Iris pigment epithelial cell (primary cell): ENCODE data around the gene P3H1.
"Not testable (repeated sequence)": the region's sequence is repeated elsewhere in the genome, so short reads cannot be mapped to it uniquely, and the experiment has no call there.

Experiments
- DNase-seq: peaks from one replicate; pipeline ENCODE4 v3.0.0-alpha.2; 2011; ENCODE audit warnings: low read depth

Gene P3H1, protein sequence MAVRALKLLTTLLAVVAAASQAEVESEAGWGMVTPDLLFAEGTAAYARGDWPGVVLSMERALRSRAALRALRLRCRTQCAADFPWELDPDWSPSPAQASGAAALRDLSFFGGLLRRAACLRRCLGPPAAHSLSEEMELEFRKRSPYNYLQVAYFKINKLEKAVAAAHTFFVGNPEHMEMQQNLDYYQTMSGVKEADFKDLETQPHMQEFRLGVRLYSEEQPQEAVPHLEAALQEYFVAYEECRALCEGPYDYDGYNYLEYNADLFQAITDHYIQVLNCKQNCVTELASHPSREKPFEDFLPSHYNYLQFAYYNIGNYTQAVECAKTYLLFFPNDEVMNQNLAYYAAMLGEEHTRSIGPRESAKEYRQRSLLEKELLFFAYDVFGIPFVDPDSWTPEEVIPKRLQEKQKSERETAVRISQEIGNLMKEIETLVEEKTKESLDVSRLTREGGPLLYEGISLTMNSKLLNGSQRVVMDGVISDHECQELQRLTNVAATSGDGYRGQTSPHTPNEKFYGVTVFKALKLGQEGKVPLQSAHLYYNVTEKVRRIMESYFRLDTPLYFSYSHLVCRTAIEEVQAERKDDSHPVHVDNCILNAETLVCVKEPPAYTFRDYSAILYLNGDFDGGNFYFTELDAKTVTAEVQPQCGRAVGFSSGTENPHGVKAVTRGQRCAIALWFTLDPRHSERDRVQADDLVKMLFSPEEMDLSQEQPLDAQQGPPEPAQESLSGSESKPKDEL

DNA sequence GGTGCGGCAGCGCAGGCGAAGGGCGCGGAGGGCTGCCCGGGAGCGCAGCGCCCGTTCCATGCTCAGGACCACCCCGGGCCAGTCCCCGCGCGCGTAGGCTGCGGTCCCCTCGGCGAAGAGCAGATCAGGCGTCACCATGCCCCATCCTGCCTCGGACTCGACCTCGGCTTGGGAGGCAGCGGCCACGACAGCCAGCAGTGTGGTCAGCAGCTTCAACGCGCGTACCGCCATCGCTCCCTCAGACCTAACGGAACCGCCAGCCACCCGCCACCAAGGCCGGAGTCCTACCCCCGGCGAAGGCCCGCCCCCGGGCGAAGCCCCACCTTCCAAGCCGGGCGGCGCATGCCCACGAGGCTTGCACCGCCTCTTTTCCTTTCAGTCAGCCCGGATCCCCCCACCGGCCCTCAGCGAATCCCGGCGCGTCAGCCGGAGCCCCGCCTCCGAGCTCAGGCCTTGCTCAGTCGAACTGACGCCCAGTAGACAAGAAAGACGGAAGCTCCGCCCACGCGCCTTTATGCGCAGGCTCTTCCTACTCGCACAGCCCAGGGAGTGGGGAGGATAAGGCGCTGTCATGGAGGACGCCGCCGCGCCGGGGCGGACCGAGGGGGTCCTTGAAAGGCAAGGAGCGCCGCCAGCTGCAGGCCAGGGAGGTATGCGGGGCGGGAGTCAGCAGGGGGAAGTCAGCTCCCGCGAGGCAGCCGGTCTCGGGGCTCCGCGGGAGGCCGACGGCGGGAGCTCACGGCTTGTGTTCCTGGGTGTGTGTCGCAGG, at the start of gene P3H1, which contains the start of gene C1orf50:
Gene P3H1, minus strand, starts transcription at position 288 of the 769 bp plus-strand sequence. Its CDS starts 57 bp downstream, at position 231.
Gene C1orf50, plus strand, starts transcription at position 509 of the 769 bp plus-strand sequence. Its CDS starts 63 bp downstream, at position 572.
- DNase-seq: peak; percentile 99

- DNase-seq: peak; percentile 23
Measured at GRCh38 chr1:42815941-42816584, 49.2 kb upstream of the P3H1 start.

DNA sequence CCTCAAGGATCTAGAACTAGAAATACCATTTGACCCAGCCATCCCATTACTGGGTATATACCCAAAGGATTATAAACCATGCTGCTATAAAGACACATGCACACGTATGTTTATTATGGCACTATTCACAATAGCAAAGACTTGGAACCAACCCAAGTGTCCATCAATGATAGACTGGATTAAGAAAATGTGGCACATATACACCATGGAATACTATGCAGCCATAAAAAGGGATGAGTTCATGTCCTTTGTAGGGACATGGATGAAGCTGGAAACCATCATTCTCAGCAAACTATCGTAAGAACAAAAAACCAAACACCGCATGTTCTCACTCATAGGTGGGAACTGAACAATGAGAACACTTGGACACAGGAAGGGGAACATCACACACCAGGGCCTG, 48.0 kb upstream of the P3H1 start:
- DNase-seq: not testable (repeated sequence)

DNA sequence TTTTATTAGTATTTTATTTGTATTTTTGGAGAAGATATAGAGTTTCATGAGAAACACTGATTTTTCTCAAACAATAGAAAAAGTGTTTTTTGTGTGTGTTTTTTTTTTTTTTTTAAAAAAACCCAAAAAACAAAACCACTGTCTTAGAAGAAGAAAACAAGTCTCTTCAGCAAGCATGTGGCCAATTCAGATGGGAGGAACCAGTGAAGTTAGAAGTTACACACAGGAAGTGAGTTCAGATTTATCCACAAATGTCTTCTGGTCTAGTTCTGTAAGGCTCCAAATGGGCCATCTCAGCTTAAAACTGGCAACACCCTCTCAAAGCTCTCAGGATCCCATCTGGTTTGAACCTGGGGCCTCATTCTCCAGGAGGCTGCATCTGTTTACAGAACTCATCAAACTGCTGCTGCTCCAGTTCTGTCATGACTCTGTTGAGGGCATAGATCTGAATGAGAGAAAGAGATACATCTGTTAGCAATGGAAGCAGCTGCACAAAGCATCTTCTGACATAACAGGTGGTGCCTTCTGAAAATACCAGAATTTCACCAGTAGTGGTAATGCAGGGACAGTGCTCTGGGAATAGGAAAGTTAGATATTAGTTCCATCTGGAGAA, 40.3 kb upstream of the P3H1 start:
- no peak for DNase-seq

DNA sequence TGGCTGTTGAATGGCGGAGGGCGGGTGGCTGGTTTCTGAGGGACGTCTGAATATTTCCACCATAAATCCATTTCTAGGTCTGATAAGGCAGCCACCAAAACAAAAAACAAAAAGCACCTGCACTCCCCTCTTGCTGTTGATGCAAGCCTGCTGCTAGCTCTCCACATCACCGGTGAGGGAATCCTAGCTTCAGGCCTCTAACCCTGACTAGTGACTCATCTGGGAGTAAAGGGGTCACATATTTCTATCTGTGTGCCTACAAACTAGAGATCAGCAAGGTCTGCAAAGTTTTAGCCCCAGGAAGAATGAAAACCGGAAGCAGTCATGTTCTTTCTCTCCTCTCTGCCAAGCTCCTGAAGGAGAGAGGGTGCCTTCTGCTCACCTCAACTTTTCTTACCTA, 39.8 kb upstream of the P3H1 start:
- peak; percentile 24 for DNase-seq

- DNase-seq: no peak
Measured at GRCh38 chr1:42806171-42806570, 39.3 kb upstream of the P3H1 start.

DNA sequence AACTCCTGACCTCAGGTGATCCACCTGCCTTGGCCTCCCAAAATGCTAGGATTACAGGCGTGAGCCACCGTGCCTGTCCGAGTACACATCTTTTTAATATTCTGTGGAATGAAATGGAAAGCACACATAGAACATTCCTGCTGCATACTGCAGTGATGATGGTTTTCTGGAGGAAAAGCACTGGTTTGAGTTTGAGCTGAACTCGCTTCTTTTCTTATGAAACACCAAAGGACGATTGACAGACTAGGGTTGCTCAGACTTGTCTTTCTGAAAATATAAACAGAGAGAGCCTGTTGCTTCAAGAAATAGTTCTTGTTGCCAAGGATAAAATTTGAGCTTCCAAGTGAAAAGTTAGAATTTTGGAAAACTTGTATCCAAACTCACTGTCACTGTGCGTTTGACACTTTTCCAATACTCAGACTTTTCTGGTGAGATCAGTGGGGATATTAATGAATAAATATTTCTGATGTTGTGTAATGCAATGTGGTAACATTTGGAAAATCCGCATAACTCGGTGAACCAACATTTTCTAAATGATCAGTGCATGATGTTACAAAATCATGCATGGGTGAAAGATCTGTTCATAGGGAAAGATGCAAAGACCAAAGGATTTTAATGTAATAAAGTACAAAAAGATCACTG, 35.1 kb upstream of the P3H1 start:
- peak; percentile 48 for DNase-seq

- DNase-seq: no peak
Measured at GRCh38 chr1:42797979-42798378, 31.2 kb upstream of the P3H1 start.

DNA sequence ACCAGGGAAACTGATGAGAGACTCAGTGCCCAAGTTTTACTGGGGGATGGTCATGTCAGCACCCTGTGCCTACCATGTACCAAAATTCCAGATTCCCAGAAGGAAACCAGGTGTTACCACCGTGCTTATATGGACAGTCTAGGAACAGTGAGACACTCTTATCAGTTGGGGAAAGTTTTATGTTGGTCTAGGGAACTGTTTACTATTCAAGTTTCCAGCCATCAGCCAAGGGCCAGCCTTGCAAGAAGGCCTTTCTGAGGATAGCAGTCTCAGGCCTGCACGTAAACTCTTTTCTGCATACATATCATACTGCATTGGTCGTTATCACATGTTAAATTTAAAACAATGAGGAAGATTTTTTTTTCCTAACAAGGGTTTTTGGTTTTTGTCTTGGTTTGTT, 30.6 kb upstream of the P3H1 start:
- DNase-seq: no peak

DNA sequence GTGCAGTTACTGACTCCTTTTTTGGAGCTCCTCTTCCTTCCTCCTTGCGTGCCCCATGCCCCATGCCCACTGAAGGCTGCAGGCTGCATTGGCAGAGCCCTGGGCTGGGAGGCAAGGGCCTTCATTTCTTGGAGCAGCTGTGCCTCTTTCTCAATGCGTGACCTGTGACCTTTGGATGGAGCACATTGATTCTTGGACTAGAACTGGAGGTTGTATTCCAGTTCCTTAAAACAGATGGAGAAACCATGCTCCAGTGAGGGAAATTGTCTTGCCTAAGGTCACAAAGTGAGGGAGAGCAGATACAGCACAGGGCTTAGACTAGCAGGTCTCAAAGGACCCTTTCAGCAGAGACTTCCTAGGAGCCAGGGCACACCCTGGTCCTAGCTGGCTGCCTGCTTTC, 27.0 kb upstream of the P3H1 start:
- no peak for DNase-seq

GRCh38 chr1:42788021-42788420, 21.2 kb upstream of the P3H1 start:
- no peak for DNase-seq

GRCh38 chr1:42786097-42786496, 19.3 kb upstream of the P3H1 start:
- DNase-seq: no peak

GRCh38 chr1:42784946-42785693, 18.3 kb upstream of the P3H1 start, which contains the start of gene TMEM269:
TSS of gene TMEM269 (plus strand) at chr1:42784991. CDS start at chr1:42789894, 4,903 bp downstream.
- peak; percentile 10 for DNase-seq

DNA sequence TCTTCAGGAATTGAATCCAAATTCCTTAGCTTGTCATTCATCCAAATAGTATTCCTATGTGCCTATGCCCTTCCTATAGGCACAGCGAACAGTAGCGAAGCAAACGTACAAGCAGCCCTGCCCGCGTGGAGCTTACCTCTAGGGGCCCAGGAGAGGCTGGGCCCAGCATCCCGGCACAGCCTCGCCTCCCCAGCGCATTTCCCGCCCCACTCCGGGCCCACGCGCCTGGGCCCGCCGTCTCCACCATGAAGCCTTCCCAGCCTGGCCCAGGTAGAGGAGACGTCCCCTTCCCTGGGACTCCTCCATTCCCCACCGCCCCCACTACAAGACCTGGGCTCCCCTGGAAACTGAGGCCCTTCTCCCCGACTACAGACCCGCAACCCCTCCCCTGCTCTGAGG, 17.7 kb upstream of the P3H1 start:
- DNase-seq: no peak

- no peak for DNase-seq
Measured at GRCh38 chr1:42783092-42783491, 16.3 kb upstream of the P3H1 start.

GRCh38 chr1:42780176-42780575, 13.3 kb upstream of the P3H1 start:
- no peak for DNase-seq

GRCh38 chr1:42779725-42780124, 12.9 kb upstream of the P3H1 start:
- DNase-seq: no peak

GRCh38 chr1:42777852-42778251, 11.0 kb upstream of the P3H1 start:
- peak; percentile 50 for DNase-seq

GRCh38 chr1:42776502-42776901, 9.7 kb upstream of the P3H1 start:
- DNase-seq: no peak

- peak; percentile 11 for DNase-seq
Measured at GRCh38 chr1:42774928-42775526, 8.2 kb upstream of the P3H1 start.
